AG09309 (cell line): Measurements from ENCODE around the gene ASL.
A peak's percentile ranks its signal among the peaks of the same experiment; 100 is the strongest.
"Not testable (repeated sequence)": the region's sequence is repeated elsewhere in the genome, so short reads cannot be mapped to it uniquely, and the experiment has no call there.

Source experiments
- DNase-seq: peaks from one replicate; pipeline ENCODE4 v3.0.0-alpha.2; 2010; ENCODE audit warnings: low read depth
- H3K4me3 ChIP-seq: 2 replicates; pipeline ENCODE4 v1.5.1; 2011; ENCODE audit warnings: mild to moderate bottlenecking, low read depth, low read length, moderate library complexity; ENCODE audit not compliant: control insufficient read depth
- TF ChIP-seq, protein P1 (sequence below): IDR thresholded peaks from 2 replicates; pipeline ENCODE4 v1.5.1; 2011; ENCODE audit warnings: mild to moderate bottlenecking, low read depth, low read length, inconsistent platforms; ENCODE audit not compliant: insufficient read depth, control insufficient read depth; ENCODE audit errors: missing control alignments

ASL gene

DNA sequence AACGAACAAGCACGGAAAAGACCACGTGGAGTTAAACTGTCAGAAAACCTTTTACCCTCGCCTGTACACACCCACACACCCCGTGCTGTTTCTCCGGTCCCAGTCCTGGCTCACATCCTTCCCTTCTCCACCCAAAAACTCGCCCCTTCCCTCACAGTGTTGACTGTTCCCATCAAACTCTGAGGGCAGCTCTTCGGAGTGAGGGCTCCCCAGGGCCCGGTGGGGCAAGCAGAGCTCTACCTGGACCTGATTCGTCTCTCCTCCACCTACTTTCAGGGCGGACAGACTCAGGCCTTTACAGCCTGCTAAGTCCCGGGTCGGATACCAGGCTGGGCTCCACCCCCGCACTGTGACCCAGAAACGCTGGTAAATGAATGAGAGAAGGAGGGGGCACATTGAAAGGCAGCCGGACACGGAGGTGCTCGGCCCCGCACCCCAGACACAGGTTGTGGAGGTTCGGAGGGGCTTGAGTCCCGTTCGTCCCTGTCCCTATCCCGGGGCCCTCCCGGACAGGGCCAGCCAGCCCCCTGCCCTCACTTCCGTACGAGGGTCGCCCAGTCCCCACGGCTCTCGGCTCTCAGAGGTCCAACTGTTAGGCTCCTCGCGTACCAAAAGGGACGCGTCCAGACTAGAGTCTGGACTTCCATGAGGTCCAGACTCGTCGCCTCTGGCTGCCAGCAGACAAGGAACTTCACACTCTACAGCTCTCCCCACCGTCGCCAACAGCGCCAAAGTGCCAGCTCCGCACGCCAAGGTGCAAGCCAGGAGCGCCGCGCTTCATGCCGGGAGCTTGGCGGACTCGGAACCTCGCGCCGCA lies 31.7 kb upstream of the ASL start:
- TF ChIP-seq, protein P1, sequence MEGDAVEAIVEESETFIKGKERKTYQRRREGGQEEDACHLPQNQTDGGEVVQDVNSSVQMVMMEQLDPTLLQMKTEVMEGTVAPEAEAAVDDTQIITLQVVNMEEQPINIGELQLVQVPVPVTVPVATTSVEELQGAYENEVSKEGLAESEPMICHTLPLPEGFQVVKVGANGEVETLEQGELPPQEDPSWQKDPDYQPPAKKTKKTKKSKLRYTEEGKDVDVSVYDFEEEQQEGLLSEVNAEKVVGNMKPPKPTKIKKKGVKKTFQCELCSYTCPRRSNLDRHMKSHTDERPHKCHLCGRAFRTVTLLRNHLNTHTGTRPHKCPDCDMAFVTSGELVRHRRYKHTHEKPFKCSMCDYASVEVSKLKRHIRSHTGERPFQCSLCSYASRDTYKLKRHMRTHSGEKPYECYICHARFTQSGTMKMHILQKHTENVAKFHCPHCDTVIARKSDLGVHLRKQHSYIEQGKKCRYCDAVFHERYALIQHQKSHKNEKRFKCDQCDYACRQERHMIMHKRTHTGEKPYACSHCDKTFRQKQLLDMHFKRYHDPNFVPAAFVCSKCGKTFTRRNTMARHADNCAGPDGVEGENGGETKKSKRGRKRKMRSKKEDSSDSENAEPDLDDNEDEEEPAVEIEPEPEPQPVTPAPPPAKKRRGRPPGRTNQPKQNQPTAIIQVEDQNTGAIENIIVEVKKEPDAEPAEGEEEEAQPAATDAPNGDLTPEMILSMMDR: no peak
- no peak for DNase-seq
- peak overlapping the region; percentile 31 for H3K4me3 ChIP-seq

DNA sequence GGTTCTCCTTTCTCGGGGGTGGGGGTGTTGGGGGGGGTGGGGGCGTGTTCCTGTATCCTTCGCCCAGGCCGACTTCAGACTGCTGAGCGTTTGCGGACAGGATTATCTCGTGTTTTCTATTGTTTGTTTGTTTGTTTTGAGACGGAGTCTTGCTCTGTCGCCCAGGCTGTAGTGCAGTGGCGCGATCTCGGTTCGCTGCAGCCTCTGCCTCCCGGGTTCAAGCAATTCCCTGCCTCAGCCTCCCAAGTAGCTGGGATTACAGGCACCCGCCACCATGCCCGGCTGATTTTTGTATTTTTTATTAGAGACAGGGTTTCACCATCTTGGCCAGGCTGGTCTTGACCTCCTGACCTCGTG lies 31.1 kb upstream of the ASL start:
- not testable (repeated sequence) for DNase-seq
- peak overlapping the region; percentile 31 for H3K4me3 ChIP-seq

DNA sequence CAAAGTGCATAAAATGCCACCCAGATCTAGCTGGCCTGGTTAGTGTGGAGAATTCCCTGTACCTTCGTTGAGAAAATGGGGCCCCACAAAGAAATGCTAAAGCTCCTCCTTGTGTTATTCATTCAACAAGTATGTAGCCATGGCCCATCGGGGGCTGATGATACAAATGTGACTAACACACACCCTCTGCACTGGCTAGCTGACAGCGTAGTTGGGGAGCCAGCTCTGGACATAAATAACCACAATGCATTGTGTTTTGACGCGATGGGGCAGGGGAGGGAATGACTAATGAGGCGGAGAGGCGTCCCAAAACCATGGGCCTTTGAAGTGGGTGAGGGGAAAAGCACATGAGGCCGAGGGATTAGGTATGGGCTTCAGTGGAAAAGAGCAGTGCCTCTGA lies 28.2 kb upstream of the ASL start:
- DNase-seq: peak; percentile 80
- H3K4me3 ChIP-seq: no peak overlapping the region
- TF ChIP-seq, protein P1: no peak

DNA sequence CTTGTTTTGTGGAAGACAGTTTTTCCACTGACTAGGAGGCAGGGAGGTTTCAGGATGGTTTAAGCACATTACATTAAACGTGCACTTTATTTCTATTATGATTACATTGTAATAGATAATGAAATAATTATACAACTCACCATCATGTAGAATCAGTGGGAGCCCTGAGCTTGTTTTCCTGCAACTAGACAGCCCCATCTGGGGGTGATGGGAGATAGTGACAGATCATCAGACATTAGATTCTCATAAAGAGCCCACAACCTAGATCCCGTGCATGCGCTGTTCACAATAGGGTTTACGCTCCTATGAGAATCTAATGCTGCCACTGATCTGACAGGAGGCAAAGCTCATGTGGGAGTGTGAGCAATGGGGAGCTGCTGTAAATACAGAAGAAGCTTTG lies 25.7 kb upstream of the ASL start:
- H3K4me3 ChIP-seq, DNase-seq: not testable (repeated sequence)

DNA sequence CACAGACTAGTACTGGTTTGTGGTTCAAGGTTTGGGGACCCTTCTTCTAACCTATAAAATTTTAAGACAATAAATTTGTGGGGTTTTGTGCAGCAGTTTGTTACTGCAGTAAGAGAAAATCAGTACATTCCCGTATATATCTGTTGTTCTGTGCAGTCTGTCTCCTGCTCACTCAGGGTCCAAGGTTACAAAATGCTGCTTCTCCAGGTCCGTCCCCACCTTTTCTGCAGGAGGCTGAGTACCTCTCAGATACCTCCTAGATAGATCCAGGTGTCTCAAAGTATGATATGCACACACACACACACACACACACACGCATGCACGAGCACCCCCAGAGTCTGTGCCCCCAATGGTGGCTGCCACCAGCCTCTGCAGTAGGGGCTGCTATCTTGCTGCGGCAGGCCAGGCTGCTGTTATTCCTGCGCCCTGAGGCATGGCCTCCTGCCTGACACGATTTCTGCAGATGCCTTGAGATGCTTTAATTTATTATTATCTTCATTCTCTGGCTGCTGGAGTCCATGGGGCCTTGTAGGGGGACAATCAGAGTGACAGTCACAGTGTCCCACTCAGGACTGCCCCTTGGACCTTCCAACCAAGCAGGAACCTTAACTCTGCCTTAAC lies 25.2 kb upstream of the ASL start:
- no peak for DNase-seq
- no peak overlapping the region for H3K4me3 ChIP-seq
- TF ChIP-seq, protein P1: no peak

DNA sequence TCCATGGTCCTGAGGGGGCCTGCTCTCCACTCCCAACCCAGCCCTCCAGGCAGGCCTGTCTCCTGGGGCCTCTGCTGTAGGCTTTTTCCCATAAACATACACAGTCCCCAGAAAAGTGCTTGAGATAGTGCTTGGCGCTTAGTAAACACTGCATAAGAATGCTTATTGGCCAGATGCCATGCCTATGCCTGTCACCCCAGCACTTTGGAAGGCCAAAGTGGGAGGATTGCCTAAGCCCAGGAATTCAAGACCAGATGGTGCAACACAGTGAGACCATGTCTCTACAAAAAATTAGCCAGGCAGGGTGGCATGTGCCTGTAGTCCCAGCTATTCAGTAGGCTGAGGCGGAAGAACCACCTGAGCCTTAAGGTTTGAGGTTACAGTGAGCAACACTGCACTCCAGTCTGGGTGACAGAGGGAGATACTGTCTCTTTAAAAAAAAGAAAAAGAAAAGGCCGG lies 24.6 kb upstream of the ASL start:
- TF ChIP-seq, protein P1: no peak
- peak; percentile 97 for DNase-seq
- H3K4me3 ChIP-seq: no peak overlapping the region

DNA sequence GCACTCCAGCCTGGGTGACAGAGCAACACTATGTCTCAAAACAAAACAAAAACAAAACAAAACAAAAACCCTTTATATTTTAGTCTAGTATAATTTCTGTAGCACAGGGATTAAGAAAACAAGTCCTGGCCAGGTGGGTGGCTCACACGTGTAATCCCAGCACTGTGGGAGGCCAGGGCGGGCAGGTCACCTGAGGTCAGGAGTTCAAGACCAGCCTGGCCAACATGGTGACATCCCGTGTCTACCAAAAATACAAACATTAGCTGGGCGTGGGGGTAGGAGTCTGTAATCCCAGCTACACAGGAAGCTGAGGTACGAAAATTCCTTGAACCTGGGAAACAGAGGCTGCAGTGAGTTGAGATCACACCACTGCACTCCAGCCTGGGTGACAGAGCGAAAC lies 23.2 kb upstream of the ASL start:
- no peak for DNase-seq
- H3K4me3 ChIP-seq: no peak overlapping the region
- TF ChIP-seq, protein P1: no peak
